DOHH2 (cell line): ENCODE results near the gene FAM114A2.

Source experiments
- H3F3A ChIP-seq: fragments of 200-600 bp; sonication (generic), shearing (Covaris generic); 2 replicates; pipeline ENCODE4 v1.6.0; 2016; ENCODE audit warnings: antibody characterized with exemption, mild to moderate bottlenecking; ENCODE audit not compliant: control insufficient read depth, insufficient read depth
- H3K27ac ChIP-seq: fragments of 200-600 bp; sonication (generic); 2 replicates; pipeline ENCODE4 v1.5.1; 2014; ENCODE audit warnings: low read depth, mild to moderate bottlenecking, low read length, moderate library complexity
- H3K27me3 ChIP-seq: fragments of 200-600 bp; sonication (generic); 2 replicates; pipeline ENCODE4 v1.6.1; 2014; ENCODE audit warnings: mild to moderate bottlenecking, low read length, mixed read lengths; ENCODE audit not compliant: control insufficient read depth
- H3K36me3 ChIP-seq: fragments of 200-600 bp; sonication (generic); 2 replicates; pipeline ENCODE4 v1.6.1; 2014; ENCODE audit warnings: mild to moderate bottlenecking, low read length, moderate library complexity, mixed read lengths; ENCODE audit not compliant: control insufficient read depth
- H3K4me1 ChIP-seq: fragments of 200-600 bp; sonication (generic); 2 replicates; pipeline ENCODE4 v1.6.1; 2014; ENCODE audit warnings: mild to moderate bottlenecking, low read length, mixed read lengths; ENCODE audit not compliant: control insufficient read depth
- H3K4me2 ChIP-seq: fragments of 200-600 bp; sonication (generic); 2 replicates; pipeline ENCODE4 v1.6.0; 2014; ENCODE audit warnings: mild to moderate bottlenecking, low read length, moderate library complexity
- H3K4me3 ChIP-seq: fragments of 200-600 bp; sonication (generic); 2 replicates; pipeline ENCODE4 v1.5.1; 2014; ENCODE audit warnings: mild to moderate bottlenecking, low read length, mixed read lengths
- H3K79me2 ChIP-seq: fragments of 200-600 bp; sonication (generic); 2 replicates; pipeline ENCODE4 v1.6.1; 2014; ENCODE audit warnings: mild to moderate bottlenecking, low read length, mixed read lengths; ENCODE audit not compliant: control insufficient read depth
- H3K9me2 ChIP-seq: fragments of 200-600 bp; sonication (generic); replicated peaks from 2 replicates; pipeline ENCODE4 v1.6.1; 2014; ENCODE audit warnings: mild to moderate bottlenecking, low read length, mixed read lengths; ENCODE audit not compliant: control insufficient read depth
- H3K9me3 ChIP-seq: fragments of 200-600 bp; sonication (generic); 2 replicates; pipeline ENCODE4 v1.6.1; 2014; ENCODE audit warnings: antibody characterized with exemption, low read length, mixed read lengths; ENCODE audit not compliant: control insufficient read depth, insufficient read depth
- H4K20me1 ChIP-seq: fragments of 200-600 bp; sonication (generic); 2 replicates; pipeline ENCODE4 v1.6.0; 2014; ENCODE audit warnings: low read depth, mild to moderate bottlenecking, antibody characterized with exemption, low read length, moderate library complexity; ENCODE audit not compliant: control insufficient read depth, insufficient read depth
- EZH2phosphoT487 ChIP-seq: fragments of 200-600 bp; sonication (generic); IDR thresholded peaks from 2 replicates; pipeline ENCODE4 v1.6.1; 2017; ENCODE audit warnings: borderline replicate concordance, mild to moderate bottlenecking, antibody characterized with exemption, low read length, moderate library complexity, mixed read lengths
- TF ChIP-seq, protein P1 (sequence below): fragments of 200-600 bp; sonication (generic); IDR thresholded peaks from one replicate; pipeline ENCODE4 v1.5.1; 2014; ENCODE audit warnings: antibody characterized with exemption, mild to moderate bottlenecking, low read depth, low read length; ENCODE audit not compliant: poor library complexity, severe bottlenecking

Gene FAM114A2

DNA sequence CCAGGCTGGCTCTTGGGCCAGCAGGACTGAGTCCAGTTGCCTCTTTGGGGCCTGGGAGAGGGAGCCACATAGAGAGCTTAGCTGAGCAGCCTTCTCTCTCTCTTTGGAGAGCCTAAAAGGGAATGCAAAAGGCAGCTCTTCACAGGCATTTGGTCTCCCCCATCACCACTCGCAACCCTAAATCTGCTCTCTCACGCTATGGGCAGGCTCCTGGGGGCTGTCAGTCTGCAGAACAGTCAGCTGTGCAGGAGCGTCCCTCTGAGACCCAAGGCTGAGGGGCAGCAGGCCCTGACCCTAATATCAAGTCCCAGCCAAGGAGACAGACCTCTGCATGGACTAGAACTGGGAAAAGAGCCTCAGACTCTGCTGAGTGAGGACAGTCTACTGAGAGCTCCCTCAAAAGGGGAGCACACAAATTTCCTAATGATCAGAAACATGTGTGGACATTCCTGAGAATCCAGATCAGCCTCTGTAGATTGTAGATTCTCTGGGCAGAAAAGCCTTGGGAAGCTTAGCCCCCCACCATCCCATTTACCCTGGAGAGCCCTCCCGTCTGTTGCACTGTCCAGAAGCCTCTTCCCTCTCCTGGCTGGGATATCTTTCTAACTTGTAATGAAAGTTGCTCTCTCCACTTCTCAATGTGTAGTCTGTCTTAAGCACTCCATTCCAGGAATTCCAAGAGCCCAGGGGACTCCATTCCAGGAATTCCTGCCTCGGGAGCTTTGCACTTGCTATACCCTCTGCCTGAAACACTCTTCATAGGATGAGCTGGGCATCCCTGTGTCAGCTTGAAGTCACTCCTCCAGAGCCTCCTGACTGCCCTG is 79.4 kb downstream of the FAM114A2 start:
- Histone ChIP-seq H3K27ac (no peak overlapping the region), H3K9me3 (no peaks in the 10 kb centered on the region), H3K27me3 (peaks cover 3% of the 10 kb centered on the region; the same call in 1 of the 2 replicates), H3K4me3 (no peak overlapping the region), H3K79me2 (no peaks in the 10 kb centered on the region), H3F3A (no peaks in the 10 kb centered on the region), H4K20me1 (no peaks in the 10 kb centered on the region), H3K4me1 (no peaks in the 10 kb centered on the region), H3K4me2 (no peak overlapping the region), H3K9me2 (no peaks in the 10 kb centered on the region), H3K36me3 (no peaks in the 10 kb centered on the region)
- no peak for TF ChIP-seq EZH2phosphoT487
- TF ChIP-seq, protein P1, sequence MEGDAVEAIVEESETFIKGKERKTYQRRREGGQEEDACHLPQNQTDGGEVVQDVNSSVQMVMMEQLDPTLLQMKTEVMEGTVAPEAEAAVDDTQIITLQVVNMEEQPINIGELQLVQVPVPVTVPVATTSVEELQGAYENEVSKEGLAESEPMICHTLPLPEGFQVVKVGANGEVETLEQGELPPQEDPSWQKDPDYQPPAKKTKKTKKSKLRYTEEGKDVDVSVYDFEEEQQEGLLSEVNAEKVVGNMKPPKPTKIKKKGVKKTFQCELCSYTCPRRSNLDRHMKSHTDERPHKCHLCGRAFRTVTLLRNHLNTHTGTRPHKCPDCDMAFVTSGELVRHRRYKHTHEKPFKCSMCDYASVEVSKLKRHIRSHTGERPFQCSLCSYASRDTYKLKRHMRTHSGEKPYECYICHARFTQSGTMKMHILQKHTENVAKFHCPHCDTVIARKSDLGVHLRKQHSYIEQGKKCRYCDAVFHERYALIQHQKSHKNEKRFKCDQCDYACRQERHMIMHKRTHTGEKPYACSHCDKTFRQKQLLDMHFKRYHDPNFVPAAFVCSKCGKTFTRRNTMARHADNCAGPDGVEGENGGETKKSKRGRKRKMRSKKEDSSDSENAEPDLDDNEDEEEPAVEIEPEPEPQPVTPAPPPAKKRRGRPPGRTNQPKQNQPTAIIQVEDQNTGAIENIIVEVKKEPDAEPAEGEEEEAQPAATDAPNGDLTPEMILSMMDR: no peak

DNA sequence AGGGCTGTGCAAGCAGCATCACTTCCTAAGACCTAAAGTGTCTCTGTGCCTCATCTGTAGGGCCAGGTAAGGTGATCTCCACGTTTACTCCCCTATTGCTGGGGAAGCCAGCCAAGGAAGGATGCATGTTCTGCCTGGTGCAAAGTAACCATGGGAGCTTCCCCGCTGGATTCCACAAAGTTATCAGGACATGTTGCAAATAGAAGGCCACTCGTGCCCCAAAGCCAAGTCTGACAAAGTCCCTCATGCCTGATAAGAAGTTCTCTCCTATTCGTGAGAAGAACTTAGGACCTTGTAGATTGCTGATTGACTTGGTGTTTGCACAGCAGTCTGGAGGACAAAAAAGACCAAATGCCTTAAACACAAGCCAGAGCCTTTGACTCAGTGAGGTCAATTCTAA is 81.5 kb downstream of the FAM114A2 start:
- Histone ChIP-seq H3F3A (no peaks in the 10 kb centered on the region), H3K9me3 (no peaks in the 10 kb centered on the region), H3K9me2 (no peaks in the 10 kb centered on the region), H3K4me2 (no peak overlapping the region), H3K36me3 (no peaks in the 10 kb centered on the region), H3K79me2 (no peaks in the 10 kb centered on the region), H3K4me1 (no peaks in the 10 kb centered on the region), H3K4me3 (no peak overlapping the region), H4K20me1 (no peaks in the 10 kb centered on the region), H3K27me3 (peaks cover 3% of the 10 kb centered on the region; the same call in 1 of the 2 replicates), H3K27ac (no peak overlapping the region)
- TF ChIP-seq EZH2phosphoT487: no peak
- TF ChIP-seq, protein P1: no peak

DNA sequence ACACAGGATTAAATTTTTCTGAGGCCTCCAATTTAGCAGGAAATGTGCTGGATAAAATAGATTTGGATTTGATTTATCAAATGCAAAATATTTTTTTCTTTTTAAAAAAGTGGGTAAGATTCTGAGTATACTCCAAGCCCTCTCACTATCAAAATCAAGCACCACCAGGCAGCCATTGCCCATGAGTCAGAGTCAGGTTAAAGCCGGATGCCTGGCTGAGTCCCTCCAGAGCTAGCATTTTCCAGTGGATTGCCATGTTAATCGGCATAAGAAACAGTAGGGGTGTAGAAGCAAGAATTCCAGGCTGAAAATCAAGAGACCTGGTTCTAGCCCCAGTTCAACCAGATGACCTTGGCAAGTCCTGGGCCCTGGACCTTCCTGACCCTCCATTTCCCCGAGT is 85.3 kb downstream of the FAM114A2 start:
- Histone ChIP-seq H3K27ac (no peak overlapping the region), H3K36me3 (no peaks in the 10 kb centered on the region), H3K27me3 (peaks cover 3% of the 10 kb centered on the region; the same call in 1 of the 2 replicates), H3F3A (no peaks in the 10 kb centered on the region), H3K79me2 (no peaks in the 10 kb centered on the region), H3K4me2 (no peak overlapping the region), H3K4me3 (no peak overlapping the region), H3K9me2 (no peaks in the 10 kb centered on the region), H4K20me1 (no peaks in the 10 kb centered on the region), H3K9me3 (no peaks in the 10 kb centered on the region), H3K4me1 (no peaks in the 10 kb centered on the region)
- TF ChIP-seq, protein P1: no peak
- TF ChIP-seq EZH2phosphoT487: no peak
